SK-MEL-5 (cell line): ENCODE data around the gene VSIG10L. TPM values are rescaled to one million over a fixed set of nuclear protein-coding genes. Genes with fewer than 3 reads are reported as not detected.
A peak's percentile ranks its signal among the peaks of the same experiment; 100 is the strongest.

ENCODE experiments used
- DNase-seq: peaks from one replicate; pipeline ENCODE4 v3.0.0-alpha.2; 2016; ENCODE audit warnings: low read depth, low spot score
- in situ Hi-C: cut with HindIII; loops from 2 replicates; pipeline ENCODE4 v1.10.0; 2016; ENCODE audit warnings: low sequenced_read_pairs, high pct_unique_total_duplicates, low pct_unique_long_range_greater_than_20kb
- total RNA-seq: library from RNA; depleted of rRNA; stranded (reverse); fragments of >200 nt; shearing (Covaris generic); gene quantifications from 2 replicates; pipeline ENCODE4 v1.2.3, GENCODE V29; 2014

Gene VSIG10L
- total RNA-seq, 1 experiment from 2014 or later, result 0.77 TPM

GRCh38 chr19:51345076-51345620 is 3.2 kb upstream of the VSIG10L start:
- no peak for DNase-seq
- in situ Hi-C loops, result no loop called here

DNA sequence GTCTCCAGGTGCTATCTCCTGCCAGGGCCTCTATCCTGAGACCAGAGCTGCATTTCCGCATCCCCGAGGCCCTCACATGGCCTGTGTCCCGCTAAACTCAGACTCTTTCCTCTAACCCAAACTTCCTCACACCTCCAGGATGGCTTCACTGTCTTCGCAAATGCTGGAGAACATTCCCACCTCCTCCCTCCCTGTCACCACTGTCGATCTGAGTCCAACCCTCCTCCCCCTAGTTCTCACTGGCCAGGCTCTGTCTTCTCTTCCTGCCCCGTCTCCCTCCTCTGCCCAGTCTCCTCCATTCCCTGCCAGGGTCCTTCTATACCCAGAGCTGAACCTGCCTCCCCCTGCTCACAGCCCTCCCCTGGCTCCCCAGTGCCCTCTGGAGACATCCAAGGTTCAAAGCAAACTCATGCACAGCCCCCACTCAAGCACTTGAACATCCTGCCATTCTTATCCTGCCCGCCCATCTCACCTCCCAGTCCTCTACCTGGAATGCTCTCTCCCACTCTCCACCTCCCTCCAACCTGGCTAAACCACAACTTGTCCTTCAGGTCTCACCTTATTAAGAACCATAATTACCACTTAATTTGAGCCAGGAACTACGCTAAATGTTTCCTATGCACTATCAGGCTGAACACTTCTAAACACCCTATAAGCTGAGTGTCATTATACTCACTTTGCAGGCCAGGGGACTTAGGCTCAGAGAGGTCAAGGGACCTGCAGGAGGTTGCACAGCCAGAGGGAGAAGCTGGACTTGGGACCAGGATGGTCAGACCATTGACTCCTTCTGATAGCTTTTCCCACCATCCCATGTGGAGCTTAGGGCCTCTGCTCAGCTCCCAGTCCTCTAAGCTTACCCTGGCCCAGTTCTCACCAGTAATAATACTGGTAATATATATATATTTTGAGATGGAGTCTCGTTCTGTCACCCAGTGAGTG is 961 bp upstream of the VSIG10L start:
- in situ Hi-C loops, result no loop called here
- DNase-seq, result no peak

GRCh38 chr19:51341066-51341465 is 873 bp downstream of the VSIG10L start:
- in situ Hi-C loops, result no loop called here
- DNase-seq, result no peak

- DNase-seq, result peak; percentile 95
- in situ Hi-C loops, result no loop called here
These were observed 2.0 kb downstream of the VSIG10L start for GRCh38 chr19:51339687-51340656.

DNA sequence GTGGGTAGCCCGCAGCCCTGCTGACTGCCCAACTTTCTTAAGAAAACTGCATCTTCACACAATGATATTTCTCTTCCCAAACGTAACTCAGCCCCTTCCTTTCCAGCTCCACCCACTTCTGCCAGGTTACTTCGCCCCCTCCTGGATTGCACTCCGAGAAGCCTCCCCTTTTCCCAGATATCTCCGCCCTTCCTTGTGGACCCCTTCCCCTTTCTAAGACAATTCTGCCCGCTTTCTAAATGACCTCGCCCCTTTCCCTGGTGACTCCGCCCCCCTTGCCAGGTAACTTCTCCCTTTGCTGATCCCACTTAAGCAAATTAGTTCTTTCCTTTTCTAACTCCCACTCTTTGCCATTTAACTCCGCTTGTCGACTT is 2.6 kb downstream of the VSIG10L start:
- no peak for DNase-seq
- in situ Hi-C loops, result no loop called here

DNA sequence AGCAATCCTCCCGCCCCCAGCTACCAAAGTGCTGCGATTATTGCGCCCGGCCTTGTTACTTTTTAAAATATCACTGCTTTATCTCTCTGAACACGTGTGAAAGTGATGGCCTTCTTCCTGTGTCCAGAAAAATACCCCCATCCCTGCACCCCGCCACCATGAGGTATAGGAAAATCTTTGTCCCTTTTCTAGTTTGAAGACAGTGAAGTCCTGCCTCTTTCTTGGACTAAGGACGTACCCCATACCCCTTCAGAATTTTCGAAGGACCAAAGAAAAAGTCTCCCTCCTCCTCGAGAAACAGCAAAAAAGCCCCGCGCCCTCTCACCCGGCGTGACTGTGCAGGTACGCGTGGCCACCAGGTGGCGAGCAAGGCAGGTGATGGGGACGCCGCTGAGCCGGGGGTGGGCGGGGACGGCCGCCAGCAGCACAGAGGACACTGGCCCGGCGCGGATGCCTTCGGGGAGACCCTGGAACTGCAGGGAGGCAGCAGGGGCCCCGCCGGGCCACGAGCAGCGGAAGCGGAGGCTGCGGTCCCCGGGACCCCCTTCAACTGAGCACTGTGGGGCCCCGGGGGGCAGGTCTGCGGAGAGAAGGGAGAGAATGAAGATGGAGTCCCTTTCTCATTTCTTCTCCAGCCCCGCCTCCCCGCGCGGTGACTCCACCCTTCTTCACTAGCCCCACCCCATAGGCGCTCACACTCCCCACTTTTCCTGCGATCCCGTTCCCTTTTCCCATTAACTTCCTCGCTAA is 3.2 kb downstream of the VSIG10L start:
- in situ Hi-C loops, result no loop called here

GRCh38 chr19:51337861-51338562 is 3.9 kb downstream of the VSIG10L start:
- no peak for DNase-seq

More for the DNA sequence above, 3.2 kb downstream of the VSIG10L start:
- peak; percentile 78 for DNase-seq

GRCh38 chr19:51337141-51337860 is 4.6 kb downstream of the VSIG10L start:
- in situ Hi-C loops, result no loop called here
- DNase-seq, result no peak

More at GRCh38 chr19:51337861-51338562, 3.9 kb downstream of the VSIG10L start:
- in situ Hi-C loops, result no loop called here

- in situ Hi-C loops, result no loop called here
- DNase-seq, result peak; percentile 20
These were observed 8.0 kb downstream of the VSIG10L start for GRCh38 chr19:51333836-51334460.

DNA sequence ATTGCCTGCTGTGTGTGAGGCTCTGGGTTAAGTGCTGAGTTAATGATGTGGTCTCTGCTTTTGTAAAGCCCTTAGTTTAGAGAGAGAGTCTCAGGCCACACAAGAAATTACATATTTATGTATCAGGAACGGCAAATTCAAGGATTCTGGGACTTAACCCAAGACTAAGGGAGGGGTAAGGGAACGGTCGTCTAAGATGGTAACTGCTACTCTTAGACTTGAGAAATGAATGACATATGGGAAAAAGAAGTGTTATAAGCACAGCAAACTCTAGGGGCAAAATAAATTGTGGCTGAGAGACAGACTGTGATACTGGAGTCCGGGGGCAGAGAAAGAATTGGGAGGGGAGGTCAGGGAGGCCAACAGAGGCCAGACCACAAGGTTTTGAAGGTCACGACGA is 10.2 kb downstream of the VSIG10L start:
- in situ Hi-C loops, result no loop called here
- DNase-seq, result no peak

GRCh38 chr19:51331193-51331592 is 10.7 kb downstream of the VSIG10L start:
- in situ Hi-C loops, result no loop called here
- no peak for DNase-seq

DNA sequence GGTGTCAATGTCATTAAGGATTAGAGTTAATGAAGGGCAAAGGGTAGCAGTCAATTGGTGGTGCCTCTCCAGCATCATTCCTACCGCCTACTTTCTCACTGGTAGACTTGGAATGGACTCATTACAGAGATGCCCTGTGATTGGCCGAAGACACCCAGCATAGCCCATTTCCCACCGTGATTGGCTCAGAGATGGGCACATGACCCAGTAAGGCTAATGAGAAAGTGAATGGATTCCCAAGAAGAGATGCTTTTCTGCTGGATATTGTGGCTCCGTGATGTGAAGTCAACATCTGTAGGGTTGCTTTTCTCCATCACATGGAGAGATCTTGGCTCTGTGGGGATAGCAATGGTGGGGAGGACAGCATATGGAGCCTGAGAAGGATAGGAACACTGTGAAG is 11.6 kb downstream of the VSIG10L start:
- in situ Hi-C loops, result no loop called here
- DNase-seq, result no peak

DNA sequence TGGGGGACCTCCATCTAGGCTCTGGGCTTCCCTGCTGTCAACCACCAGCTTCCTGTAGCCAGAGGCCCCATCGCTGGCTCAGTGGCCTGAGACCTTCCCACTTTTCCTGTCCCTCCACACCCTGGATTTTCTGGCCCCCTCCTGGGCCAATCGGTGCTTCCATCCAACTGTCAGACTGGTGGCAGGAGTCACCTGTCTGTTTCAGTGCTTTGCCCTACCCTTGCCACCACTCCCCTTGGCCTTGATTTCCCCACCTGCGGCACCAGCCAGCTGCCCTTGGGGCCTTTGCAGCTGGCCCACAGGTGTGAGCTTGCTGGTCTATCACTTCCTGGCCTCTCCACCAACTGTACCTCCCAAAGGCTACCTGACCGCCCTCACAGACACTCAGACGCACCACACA is 12.5 kb downstream of the VSIG10L start:
- in situ Hi-C loops, result no loop called here
- no peak for DNase-seq

DNA sequence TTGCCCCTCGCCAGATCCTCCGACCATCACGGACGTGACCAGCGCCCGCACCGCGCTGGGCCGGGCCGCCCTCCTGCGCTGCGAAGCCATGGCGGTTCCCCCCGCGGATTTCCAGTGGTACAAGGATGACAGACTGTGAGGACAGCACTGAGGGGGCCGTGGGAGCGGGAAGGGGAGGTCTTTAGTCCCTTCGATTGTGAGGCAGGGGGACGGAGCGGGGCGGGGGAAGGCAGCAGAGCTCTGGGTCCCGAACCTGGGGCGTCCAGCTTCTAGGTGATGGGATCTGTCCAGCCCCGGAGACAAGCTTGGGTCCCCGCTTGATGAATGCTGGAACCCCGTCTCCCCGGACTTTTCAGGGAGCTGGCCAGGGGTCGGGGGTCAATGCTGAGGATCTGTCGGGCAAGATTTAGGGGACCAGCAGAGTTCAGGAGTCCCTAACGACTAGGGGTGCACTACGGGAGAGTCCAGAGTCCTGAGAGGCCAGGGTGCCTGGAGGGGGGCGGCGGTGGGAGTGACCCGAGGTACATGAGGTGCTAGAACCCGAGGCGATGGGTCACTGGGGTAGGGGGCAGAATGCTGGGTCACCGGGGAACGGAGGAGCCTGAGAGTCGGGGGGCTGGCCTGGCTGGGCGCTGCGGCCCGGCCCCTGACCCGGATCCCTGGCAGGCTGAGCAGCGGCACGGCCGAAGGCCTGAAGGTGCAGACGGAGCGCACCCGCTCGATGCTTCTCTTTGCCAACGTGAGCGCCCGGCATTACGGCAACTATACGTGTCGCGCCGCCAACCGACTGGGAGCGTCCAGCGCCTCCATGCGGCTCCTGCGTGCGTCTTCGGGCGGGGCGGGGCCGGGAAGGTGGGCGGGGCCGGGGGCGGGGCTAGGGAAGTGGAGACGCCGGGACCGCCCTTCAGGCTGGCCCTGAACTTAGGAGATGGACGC is 14.6 kb downstream of the VSIG10L start:
- peak; percentile 60 for DNase-seq
- in situ Hi-C loops, result no loop called here
